ENCODE measurements around the gene RAB3GAP2.
"Not testable (repeated sequence)": the region's sequence is repeated elsewhere in the genome, so short reads cannot be mapped to it uniquely, and the experiment has no call there.

RAB3GAP2 gene

DNA sequence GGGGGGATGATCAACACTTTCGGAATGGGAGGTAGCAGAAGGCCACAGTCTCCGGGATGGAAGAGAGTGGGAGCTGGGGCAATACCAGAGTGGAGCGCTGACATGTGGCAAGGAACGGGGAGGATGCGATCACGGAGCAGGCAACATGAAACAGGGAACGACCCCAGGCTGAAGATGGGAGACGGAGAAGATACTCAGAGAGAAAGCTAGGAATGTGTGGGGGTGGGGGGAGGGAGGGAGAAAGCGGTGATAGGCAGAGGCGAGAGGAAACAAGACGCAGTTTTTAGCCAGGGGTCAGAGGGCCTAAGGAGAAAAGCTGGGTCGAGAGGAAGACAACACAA, 577 bp downstream of the RAB3GAP2 start:
- Histone ChIP-seq H3K4me2 (ENCODE audit: low read length) (peak overlapping the region; percentile 68), H2AFZ (peak overlapping the region; percentile 64), H3K27me3 (ENCODE audit: control insufficient read depth, insufficient read depth, low read length) (no peaks in the 10 kb centered on the region), H3K4me1 (no peaks in the 10 kb centered on the region), H3K79me2 (peaks cover 6% of the 10 kb centered on the region), H3K9me3 (ENCODE audit: control insufficient read depth, low read length) (no peaks in the 10 kb centered on the region), H3K9ac (peak overlapping the region; percentile 61), H3K27ac (peak overlapping the region; percentile 72), H3K4me3 (ENCODE audit: low read depth, low read length) (peak overlapping the region; percentile 89), H3K36me3 (ENCODE audit: control insufficient read depth, insufficient read depth, low read length) (no peaks in the 10 kb centered on the region)
- TF ChIP-seq, protein P1, sequence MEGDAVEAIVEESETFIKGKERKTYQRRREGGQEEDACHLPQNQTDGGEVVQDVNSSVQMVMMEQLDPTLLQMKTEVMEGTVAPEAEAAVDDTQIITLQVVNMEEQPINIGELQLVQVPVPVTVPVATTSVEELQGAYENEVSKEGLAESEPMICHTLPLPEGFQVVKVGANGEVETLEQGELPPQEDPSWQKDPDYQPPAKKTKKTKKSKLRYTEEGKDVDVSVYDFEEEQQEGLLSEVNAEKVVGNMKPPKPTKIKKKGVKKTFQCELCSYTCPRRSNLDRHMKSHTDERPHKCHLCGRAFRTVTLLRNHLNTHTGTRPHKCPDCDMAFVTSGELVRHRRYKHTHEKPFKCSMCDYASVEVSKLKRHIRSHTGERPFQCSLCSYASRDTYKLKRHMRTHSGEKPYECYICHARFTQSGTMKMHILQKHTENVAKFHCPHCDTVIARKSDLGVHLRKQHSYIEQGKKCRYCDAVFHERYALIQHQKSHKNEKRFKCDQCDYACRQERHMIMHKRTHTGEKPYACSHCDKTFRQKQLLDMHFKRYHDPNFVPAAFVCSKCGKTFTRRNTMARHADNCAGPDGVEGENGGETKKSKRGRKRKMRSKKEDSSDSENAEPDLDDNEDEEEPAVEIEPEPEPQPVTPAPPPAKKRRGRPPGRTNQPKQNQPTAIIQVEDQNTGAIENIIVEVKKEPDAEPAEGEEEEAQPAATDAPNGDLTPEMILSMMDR (IDR thresholded peaks at IDR 0.05), result no peak

DNA sequence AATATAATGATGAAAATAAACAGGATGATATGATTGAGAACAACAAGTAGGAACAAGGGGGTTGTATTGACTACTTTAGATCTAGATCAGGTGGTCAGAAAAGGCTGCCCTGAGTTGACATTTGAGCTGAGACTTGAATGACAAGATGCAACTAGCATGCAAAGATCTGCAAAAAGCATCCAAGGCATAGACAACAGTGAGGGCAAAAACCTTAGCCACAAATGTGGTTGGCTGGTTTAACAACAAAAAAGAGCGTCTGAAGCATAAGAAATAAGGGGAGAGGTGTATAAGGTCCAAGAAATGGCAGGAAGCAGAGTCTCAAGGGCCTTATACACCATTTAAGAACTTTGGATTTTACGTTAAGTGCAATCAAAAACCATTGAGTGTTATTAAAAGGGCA, 3.2 kb downstream of the RAB3GAP2 start:
- no peaks in the 10 kb centered on the region for H3K27me3 ChIP-seq (ENCODE audit: control insufficient read depth, insufficient read depth, low read length)
- H3K4me2 ChIP-seq (ENCODE audit: low read length), result no peak overlapping the region
- H3K79me2 ChIP-seq, result peaks cover 6% of the 10 kb centered on the region
- H2AFZ ChIP-seq, result no peak overlapping the region
- no peaks in the 10 kb centered on the region for H3K4me1 ChIP-seq
- TF ChIP-seq, protein P1 (IDR thresholded peaks at IDR 0.05), result no peak
- H3K36me3 ChIP-seq (ENCODE audit: control insufficient read depth, insufficient read depth, low read length), result no peaks in the 10 kb centered on the region
- H3K27ac ChIP-seq, result no peak overlapping the region
- no peak overlapping the region for H3K9ac ChIP-seq
- no peak overlapping the region for H3K4me3 ChIP-seq (ENCODE audit: low read depth, low read length)
- H3K9me3 ChIP-seq (ENCODE audit: control insufficient read depth, low read length), result no peaks in the 10 kb centered on the region

DNA sequence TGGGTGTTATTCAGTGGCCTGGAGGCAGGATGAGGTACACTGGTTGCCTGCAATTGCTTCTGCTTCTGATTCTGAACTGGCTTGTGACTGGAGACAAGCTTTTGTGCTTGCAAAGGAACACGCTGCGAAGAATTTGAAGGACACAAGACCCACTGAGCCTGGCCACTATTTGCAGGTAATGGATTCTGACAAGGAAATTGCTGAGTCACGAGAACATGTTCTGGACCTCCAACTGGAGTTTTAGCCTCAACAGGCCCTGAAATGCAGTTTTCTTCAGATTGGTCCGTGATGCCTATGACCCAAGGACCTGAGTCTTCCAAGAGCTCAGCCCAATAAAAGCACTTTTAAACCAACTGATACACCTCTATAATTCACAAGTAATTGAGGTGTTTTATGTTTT, 4.6 kb downstream of the RAB3GAP2 start:
- H3K27me3 ChIP-seq (ENCODE audit: control insufficient read depth, insufficient read depth, low read length), result no peaks in the 10 kb centered on the region
- no peak overlapping the region for H3K27ac ChIP-seq
- H3K79me2 ChIP-seq, result peaks cover 10% of the 10 kb centered on the region
- H2AFZ ChIP-seq, result no peak overlapping the region
- no peaks in the 10 kb centered on the region for H3K36me3 ChIP-seq (ENCODE audit: control insufficient read depth, insufficient read depth, low read length)
- H3K4me3 ChIP-seq (ENCODE audit: low read depth, low read length), result no peak overlapping the region
- no peaks in the 10 kb centered on the region for H3K4me1 ChIP-seq
- TF ChIP-seq, protein P1 (IDR thresholded peaks at IDR 0.05), result no peak
- no peak overlapping the region for H3K4me2 ChIP-seq (ENCODE audit: low read length)
- H3K9me3 ChIP-seq (ENCODE audit: control insufficient read depth, low read length), result no peaks in the 10 kb centered on the region
- no peak overlapping the region for H3K9ac ChIP-seq

DNA sequence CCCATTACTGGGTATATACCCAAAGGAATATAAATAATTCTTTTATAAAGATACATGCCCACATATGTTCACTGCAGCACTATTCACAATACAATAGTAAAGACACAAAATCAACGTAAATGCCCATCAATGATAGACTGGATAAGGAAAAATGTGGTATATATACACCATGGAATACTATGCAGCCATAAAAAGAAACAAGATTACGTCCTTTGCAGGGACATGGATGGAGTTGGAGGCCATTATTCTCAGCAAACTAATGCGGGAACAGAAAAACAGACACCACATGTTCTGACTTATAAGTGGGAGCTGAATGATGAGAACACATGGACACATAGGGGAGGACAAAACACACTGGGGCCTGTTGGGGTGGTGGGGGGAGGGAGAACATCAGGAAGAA, 12.0 kb downstream of the RAB3GAP2 start:
- not testable (repeated sequence) for H3K36me3 ChIP-seq (ENCODE audit: control insufficient read depth, insufficient read depth, low read length); H3K9me3 ChIP-seq (ENCODE audit: control insufficient read depth, low read length); H2AFZ ChIP-seq; H3K4me3 ChIP-seq (ENCODE audit: low read depth, low read length); H3K9ac ChIP-seq; H3K4me1 ChIP-seq; H3K27me3 ChIP-seq (ENCODE audit: control insufficient read depth, insufficient read depth, low read length); H3K27ac ChIP-seq; H3K4me2 ChIP-seq (ENCODE audit: low read length)
- peaks cover 10% of the 10 kb centered on the region for H3K79me2 ChIP-seq

DNA sequence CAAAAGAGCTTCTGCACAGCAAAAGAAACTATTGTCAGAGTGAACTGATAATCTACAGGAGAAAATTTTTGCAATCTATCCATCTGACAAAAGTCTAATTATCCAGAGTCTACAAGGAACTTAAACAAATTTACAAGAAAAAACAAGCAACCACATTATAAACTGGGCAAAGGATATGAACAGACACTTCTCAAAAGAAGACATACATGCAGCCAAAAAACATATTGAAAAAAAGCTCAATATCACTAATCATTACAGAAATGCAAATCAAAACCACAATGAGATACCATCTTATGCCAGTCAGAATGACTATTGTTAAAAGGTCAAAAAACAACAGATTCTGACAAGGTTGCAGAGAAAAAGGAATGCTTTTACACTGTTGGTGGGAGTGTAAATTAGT, 12.5 kb downstream of the RAB3GAP2 start:
- H3K27me3 ChIP-seq (ENCODE audit: control insufficient read depth, insufficient read depth, low read length); H3K27ac ChIP-seq; H3K4me2 ChIP-seq (ENCODE audit: low read length); H2AFZ ChIP-seq; H3K4me1 ChIP-seq; H3K9me3 ChIP-seq (ENCODE audit: control insufficient read depth, low read length); H3K9ac ChIP-seq; H3K36me3 ChIP-seq (ENCODE audit: control insufficient read depth, insufficient read depth, low read length); H3K4me3 ChIP-seq (ENCODE audit: low read depth, low read length): not testable (repeated sequence)
- peaks cover 10% of the 10 kb centered on the region for H3K79me2 ChIP-seq

DNA sequence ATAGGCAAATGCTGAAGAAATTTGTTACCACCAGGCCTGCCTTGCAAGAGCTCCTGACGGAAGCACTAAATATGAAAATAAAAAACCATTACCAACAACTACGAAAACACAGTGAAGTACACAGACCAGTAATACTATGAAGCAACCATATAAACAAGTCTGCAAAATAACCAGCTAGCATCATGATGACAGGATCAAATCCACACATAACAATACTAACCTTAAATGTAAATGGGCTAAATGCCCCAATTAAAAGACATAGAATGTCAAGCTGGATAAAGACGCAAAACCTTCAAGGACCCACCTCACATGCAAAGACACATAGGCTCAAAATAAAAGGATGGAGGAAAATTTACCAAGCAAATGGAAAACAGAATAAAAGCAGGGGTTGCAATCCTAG, 16.1 kb downstream of the RAB3GAP2 start:
- not testable (repeated sequence) for H3K4me2 ChIP-seq (ENCODE audit: low read length); H3K27ac ChIP-seq; H3K27me3 ChIP-seq (ENCODE audit: control insufficient read depth, insufficient read depth, low read length); H3K4me1 ChIP-seq; H3K79me2 ChIP-seq; H2AFZ ChIP-seq; H3K9ac ChIP-seq; H3K9me3 ChIP-seq (ENCODE audit: control insufficient read depth, low read length); H3K4me3 ChIP-seq (ENCODE audit: low read depth, low read length); H3K36me3 ChIP-seq (ENCODE audit: control insufficient read depth, insufficient read depth, low read length)

All from parathyroid adenoma (tissue), 2 donors.